Measurements from ENCODE around the gene RPE. TPM values are rescaled to one million over a fixed set of nuclear protein-coding genes. Genes with fewer than 3 reads are reported as not detected.

The RPE gene
- total RNA-seq, 1 donor, result 68.0 TPM

GRCh38 chr2:209960676-209961630 lies 41.5 kb upstream of the RPE start:
- Histone ChIP-seq H3K36me3 (ENCODE audit: insufficient read depth, low read length) (no peaks in the 10 kb centered on the region), H3K4me3 (ENCODE audit: insufficient read depth, low read length) (no peak overlapping the region), H3K4me2 (ENCODE audit: insufficient read depth, low read length) (no peak overlapping the region)

GRCh38 chr2:209965723-209966122 lies 36.7 kb upstream of the RPE start:
- H3K79me2 ChIP-seq (ENCODE audit: insufficient read depth, low read length), result no peaks in the 10 kb centered on the region
- no peak for TF ChIP-seq CTCF (IDR thresholded peaks at IDR 0.05; ENCODE audit: extremely low read depth, low read depth, low read length)
- no peak for DNase-seq (ENCODE audit: insufficient read length, low spot score, missing footprints)
- no peaks in the 10 kb centered on the region for H4K20me1 ChIP-seq (ENCODE audit: insufficient read depth, low read length)
- H3K27ac ChIP-seq (ENCODE audit: low read depth, low read length), result no peak overlapping the region
- H3K27me3 ChIP-seq (ENCODE audit: insufficient read depth, low read length), result no peaks in the 10 kb centered on the region
- H3K4me3 ChIP-seq (ENCODE audit: insufficient read depth, low read length), result no peak overlapping the region
- H3K36me3 ChIP-seq (ENCODE audit: insufficient read depth, low read length), result no peaks in the 10 kb centered on the region
- no peaks in the 10 kb centered on the region for H3K4me1 ChIP-seq (ENCODE audit: insufficient read depth, low read length)
- H3K9me3 ChIP-seq (ENCODE audit: low read depth, low read length), result no peaks in the 10 kb centered on the region
- H3K4me2 ChIP-seq (ENCODE audit: insufficient read depth, low read length), result no peak overlapping the region
- H2AFZ ChIP-seq (ENCODE audit: low read length), result no peak overlapping the region

More at GRCh38 chr2:209960676-209961630, 41.5 kb upstream of the RPE start:
- TF ChIP-seq CTCF (IDR thresholded peaks at IDR 0.05; ENCODE audit: extremely low read depth, low read depth, low read length), result peak; percentile 78
- Histone ChIP-seq H3K27me3 (ENCODE audit: insufficient read depth, low read length) (no peaks in the 10 kb centered on the region), H4K20me1 (ENCODE audit: insufficient read depth, low read length) (no peaks in the 10 kb centered on the region), H3K4me1 (ENCODE audit: insufficient read depth, low read length) (no peaks in the 10 kb centered on the region), H3K9me3 (ENCODE audit: low read depth, low read length) (no peaks in the 10 kb centered on the region), H3K79me2 (ENCODE audit: insufficient read depth, low read length) (no peaks in the 10 kb centered on the region), H2AFZ (ENCODE audit: low read length) (no peak overlapping the region), H3K27ac (ENCODE audit: low read depth, low read length) (no peak overlapping the region)
- peak; percentile 29 for DNase-seq (ENCODE audit: insufficient read length, low spot score, missing footprints)

GRCh38 chr2:209969692-209970091 lies 32.7 kb upstream of the RPE start:
- Histone ChIP-seq H3K79me2 (ENCODE audit: insufficient read depth, low read length) (no peaks in the 10 kb centered on the region), H3K4me1 (ENCODE audit: insufficient read depth, low read length) (no peaks in the 10 kb centered on the region), H3K4me2 (ENCODE audit: insufficient read depth, low read length) (no peak overlapping the region), H3K9me3 (ENCODE audit: low read depth, low read length) (no peaks in the 10 kb centered on the region), H3K4me3 (ENCODE audit: insufficient read depth, low read length) (no peak overlapping the region), H3K27me3 (ENCODE audit: insufficient read depth, low read length) (no peaks in the 10 kb centered on the region), H4K20me1 (ENCODE audit: insufficient read depth, low read length) (no peaks in the 10 kb centered on the region), H3K36me3 (ENCODE audit: insufficient read depth, low read length) (no peaks in the 10 kb centered on the region), H3K27ac (ENCODE audit: low read depth, low read length) (no peak overlapping the region), H2AFZ (ENCODE audit: low read length) (no peak overlapping the region)
- DNase-seq (ENCODE audit: insufficient read length, low spot score, missing footprints), result no peak
- no peak for TF ChIP-seq CTCF (IDR thresholded peaks at IDR 0.05; ENCODE audit: extremely low read depth, low read depth, low read length)

- H3K4me2 ChIP-seq (ENCODE audit: insufficient read depth, low read length), result no peak overlapping the region
- DNase-seq (ENCODE audit: insufficient read length, low spot score, missing footprints), result no peak
- H3K27me3 ChIP-seq (ENCODE audit: insufficient read depth, low read length), result no peaks in the 10 kb centered on the region
- TF ChIP-seq CTCF (IDR thresholded peaks at IDR 0.05; ENCODE audit: extremely low read depth, low read depth, low read length), result no peak
- no peaks in the 10 kb centered on the region for H4K20me1 ChIP-seq (ENCODE audit: insufficient read depth, low read length)
- H3K9me3 ChIP-seq (ENCODE audit: low read depth, low read length), result no peaks in the 10 kb centered on the region
- H3K4me3 ChIP-seq (ENCODE audit: insufficient read depth, low read length), result no peak overlapping the region
- no peaks in the 10 kb centered on the region for H3K36me3 ChIP-seq (ENCODE audit: insufficient read depth, low read length)
- no peak overlapping the region for H3K27ac ChIP-seq (ENCODE audit: low read depth, low read length)
- no peaks in the 10 kb centered on the region for H3K79me2 ChIP-seq (ENCODE audit: insufficient read depth, low read length)
- no peak overlapping the region for H2AFZ ChIP-seq (ENCODE audit: low read length)
- H3K4me1 ChIP-seq (ENCODE audit: insufficient read depth, low read length), result no peaks in the 10 kb centered on the region
Observed at GRCh38 chr2:209970271-209970670, 32.2 kb upstream of the RPE start.
